ENCODE data around the gene HDAC4.

HDAC4 gene

GRCh38 chr2:239343946-239344856, 56.6 kb downstream of the HDAC4 start:
- DNase-seq: no peak

DNA sequence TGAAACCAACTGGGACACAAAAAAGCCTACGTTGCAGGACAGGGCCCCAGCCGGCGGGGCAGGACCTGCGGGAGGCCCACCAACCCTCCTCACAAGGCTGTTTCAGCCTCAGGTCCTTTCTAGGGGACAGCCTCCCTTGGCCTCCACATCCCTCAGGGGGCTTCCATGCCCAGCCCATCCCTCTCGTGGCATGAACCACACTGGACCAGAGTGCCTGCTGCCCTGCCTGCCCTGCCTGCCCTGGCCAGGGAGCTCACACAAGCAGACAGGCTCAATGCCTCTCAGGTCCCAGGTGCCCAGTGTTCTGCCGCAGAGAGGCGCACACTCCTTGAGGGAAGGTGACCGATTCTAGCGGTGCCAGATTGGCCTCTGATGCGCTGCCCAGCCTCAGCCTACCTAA, 57.4 kb downstream of the HDAC4 start:
- no peak for DNase-seq

DNA sequence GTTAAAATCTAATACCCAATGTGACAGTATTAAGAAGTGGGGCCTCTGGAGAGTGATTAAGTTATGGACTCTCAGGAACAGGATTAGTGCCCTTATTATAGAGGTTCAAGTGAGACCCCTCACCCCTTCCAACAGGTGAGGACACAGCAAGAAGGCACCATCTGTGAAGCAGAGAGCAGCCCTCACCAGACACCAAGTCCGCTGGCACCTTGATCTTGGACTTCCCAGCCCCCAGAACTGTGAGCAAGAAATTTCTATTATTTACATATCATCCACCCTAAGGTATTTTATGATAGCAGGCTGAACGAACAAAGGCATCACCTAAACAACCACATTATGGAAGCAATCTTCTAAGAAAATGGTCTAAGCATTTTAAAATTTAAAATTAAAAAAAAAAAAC, 59.0 kb downstream of the HDAC4 start:
- no peak for DNase-seq

DNA sequence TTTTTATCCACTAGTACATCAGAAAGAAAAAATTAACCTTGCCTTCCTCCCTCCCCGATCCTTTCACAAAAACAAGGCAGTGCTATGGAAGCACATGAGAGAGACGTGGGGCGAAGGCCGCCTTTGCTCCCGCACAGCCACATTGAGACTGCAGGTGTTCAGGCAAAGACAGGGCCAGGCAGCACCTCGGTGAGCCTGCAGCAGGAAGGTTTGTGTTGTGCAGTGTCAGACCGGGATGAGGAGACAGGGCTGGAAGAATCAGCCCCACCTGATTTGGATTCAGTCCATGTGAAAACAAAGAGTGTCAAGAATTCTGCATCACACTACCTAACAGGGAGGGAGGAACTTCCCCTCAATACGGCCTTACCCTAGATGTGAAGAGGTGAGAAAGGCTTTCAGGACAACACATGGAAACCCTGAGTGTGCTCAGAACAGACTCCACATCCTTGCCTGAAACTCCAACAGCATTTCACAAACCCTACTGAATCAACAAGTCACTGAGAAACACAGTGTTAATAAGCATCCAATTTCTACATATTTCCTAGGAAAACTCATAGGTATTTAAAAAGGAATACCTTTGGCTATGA, 59.6 kb downstream of the HDAC4 start:
- DNase-seq: no peak

DNA sequence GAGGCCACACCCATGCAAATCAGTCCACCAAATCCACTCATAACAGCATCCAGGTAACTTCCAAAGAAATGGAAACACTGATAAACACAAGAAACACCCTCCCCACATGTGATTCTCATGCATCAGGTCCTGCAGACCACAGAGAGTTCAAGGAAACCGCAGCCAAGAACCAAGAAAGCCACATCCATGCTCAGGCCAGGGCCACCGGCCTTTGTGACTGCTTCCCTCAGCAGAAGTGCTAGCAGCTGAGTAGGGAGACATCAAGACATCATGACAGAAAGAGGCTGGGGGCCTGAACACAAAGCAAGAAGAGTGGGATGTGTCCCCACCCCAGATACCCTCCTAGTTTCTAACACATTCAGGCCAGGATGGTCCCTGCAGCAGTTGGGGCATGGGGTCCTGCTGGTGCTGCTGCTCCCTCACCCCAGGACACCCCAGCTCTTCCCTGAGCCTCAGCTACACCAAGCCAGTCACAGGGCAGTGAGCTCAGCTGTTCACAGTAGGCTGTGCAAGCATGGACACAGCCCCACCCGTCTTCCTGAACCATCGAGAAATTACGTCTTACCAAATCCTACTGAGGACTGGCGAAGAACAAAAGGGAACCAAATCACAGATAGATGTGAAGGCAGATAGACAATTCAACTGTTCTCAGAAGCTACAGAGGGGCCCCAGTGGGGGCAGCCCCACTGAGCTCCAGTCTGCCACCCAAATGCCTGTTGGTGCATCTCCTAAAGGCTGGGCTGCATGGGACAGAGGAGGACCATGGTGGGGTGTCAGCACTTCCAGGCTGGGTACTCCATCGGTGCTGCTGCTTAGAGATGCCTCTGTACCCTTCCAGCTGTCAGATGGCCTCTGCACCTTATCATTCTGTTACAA, 60.9 kb downstream of the HDAC4 start:
- no peak for DNase-seq

DNA sequence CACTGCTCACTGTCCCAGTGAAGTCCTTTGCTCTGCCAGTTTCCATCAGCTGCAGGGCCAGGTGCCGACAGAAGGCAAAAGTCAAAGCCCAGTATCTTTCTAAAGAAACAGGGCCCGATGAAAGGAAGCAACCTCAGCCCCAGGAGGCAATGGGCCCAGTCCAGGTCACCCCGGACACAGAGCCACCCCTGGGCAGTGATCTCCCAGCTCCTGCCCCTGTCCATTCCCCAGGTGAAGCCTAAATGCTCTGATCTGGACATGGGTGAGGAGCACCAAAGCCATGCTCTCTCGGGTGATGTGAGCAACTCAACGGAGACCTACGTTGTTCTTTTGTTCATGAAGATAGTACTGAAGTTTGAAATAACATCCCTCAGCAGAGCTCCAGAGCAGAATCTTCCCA, 61.6 kb downstream of the HDAC4 start:
- no peak for DNase-seq

DNA sequence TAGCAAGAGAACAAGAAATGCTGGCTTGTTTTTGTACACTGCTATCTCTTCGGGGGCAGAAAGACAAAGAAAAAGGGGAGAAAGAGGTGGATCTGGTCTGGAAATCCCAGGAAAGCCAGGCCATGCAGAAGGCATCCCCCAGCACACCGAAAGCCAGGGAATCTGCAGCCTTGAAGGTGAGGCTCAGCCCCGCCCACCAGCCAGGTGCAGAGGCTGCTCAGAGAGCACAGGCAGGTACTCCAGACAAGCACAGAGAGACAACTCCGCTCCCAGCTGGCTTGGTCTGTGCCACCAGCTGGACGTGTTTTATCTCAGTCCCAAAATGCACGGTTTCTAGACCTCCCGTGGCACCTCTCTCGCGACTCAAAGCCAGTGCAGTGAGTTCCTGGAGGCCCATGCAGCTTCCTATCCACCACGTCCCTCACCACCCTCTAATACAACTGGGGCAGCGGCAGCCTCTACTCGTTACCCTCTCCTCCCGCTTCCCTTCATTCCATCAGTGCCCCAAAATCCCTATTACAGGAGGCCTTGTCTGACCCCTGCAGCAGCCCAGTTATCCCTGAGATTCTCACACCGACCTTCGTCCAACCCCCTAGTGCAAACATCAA, 62.8 kb downstream of the HDAC4 start:
- no peak for DNase-seq

DNA sequence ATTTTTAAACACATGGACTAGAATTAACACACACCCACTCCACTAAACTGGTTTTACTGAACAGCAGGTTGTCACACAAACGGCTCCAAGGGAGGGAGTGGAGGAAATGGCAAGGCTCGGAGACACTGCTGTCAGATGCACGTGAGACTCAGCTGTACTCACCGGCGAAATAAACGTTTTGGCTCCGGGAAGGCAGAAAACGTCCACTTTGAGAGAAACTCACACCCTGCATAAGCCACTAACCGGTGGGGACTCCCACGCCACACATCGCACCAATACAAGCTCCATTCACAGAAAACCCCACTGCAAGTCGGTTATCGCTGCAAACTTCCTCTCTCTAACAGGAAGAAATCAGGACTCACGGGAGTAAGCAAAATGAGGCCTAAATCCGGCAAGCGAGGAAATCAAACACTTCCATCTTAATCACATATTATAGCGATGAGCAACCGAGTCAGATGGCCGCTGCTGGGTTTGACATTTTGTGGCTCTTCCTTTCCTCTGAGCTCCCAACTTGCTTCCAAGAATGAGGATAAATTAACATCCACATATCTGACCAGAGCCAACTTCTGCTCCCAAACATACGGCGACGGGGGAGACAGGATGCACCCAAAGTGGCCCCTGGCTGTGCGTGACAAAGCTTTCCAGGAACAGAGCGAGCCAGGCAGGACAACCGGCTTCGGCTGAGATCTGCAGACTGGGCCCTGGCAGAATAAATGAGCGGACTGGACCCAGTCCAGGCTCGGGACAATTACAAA, 63.5 kb downstream of the HDAC4 start:
- no peak for DNase-seq

- DNase-seq: no peak
Measured at GRCh38 chr2:239331560-239331959, 69.3 kb downstream of the HDAC4 start.

DNA sequence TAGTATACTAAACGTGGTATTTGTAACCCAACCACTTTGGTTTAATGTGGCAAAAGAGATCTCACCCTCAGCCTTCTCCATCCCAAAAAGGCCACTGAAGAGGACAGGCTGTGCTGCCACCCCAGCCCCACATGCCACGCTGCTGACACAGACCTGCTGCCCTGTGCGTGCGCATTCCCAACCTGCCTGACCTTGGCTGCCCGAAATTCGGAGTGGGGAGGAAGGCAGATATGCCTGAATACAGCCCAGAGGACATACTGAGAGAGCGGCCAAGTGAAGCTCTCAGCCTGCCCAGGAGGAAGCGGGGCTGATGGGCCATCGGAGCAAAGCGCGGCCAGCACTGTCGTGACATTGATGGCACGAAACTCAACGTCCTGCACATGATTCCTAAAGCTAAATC, 70.0 kb downstream of the HDAC4 start:
- no peak for DNase-seq

DNA sequence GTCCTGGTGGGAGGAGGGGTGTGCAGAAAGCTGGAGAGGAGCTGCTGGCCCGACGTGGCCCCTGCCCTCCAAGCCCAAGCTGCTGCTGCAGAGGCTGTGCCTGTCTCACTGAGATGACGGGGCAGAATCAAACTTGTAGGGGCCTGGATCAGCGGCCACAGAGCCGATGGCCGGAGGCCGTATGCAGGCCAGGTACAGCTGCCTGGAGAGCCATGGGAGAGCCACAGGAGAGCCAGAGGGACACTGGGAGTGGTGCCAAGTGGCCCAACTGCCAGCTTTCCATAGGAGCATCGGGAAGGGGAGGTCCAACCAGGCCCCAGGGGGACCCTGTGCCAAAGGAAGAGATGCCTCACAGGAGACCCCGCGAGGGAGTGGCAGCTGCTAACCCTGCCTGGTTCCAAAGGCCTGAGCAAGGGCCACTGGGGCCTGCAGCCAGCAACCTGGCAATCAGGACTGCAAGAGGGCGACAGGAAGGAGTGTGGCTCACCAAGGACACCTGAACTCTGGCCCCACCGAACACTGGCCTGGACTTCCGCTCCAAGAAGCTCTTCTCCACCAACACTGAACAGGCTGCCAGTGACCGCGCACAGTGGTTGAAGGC, 70.7 kb downstream of the HDAC4 start:
- no peak for DNase-seq

- no peak for DNase-seq
Measured at GRCh38 chr2:239329284-239329971, 71.4 kb downstream of the HDAC4 start.

DNA sequence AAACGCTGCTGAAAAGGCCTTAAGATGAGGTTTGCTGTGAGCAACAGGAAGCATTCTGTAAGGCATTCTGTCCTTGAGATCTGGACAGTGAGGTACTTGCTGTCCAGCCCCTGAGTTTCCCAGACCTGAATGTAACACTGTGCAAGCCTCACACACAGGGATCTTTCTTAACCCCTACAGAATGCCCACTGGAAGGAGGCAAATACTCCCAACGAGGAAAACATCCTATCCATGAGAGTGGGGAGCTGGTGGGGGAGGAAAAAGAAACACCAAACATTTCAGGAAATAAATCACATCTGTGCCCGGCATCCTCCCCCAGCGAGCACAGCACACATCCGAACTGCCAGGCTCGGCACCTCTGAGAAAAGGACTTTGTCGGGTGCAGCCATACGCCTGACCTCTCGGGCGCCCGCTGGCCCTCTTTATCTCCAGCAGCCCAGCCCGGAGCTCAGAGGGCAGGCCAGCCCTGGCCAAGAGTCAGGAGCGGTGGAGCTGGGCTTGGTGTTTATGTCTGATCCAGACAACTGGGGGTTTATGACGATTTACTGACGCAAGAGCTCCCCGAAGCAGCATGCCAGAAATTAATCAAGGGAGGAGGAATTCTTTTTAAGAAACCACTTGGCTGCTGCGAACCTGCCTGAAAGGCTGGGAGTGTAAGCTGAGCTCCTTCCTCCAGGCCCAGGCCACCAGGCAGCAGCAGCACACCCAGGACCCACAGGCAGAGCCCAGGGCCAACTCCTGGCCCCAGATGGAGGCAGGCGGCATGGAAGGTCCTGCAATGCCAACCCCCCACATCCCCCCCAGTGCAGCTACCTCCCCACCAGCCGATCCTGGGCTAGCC, 72.2 kb downstream of the HDAC4 start:
- no peak for DNase-seq

DNA sequence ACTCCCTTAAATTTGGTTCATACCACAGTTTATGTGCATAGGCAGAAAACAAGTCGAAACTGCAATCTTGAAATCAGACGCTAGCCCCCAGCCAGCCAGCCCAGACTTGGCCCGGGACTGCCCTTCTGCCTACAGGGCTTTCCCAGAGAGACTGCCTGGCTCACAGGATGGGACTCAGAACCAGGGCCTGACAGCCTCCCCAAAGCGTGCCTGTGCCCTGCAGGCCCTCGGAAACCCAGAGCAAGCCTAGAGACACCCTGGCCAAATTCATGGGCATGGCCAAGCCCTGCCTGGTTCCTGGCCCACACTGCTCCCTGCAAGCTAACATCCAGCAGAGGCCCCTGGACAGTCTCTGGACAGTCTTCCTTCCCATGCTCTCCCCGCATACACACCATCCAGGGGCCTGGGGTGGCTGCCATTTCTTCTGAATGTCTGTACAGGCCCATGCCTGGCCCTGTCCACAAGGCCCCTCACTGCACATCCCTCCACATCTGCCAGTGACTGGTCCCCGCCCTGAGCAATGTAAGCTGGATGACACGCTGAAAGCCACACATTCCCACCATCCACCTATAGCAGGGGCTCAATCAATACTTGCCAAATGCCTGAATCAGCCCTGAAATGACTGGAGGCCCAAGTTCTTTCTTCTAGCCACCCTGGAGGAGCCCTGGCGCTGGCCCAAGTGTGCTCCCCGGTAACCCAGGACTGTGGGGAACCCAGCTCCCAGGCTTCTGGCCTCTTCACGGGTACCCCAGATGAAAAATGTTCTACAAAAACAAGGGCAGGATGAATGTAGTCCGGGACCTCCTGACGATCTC, 73.1 kb downstream of the HDAC4 start:
- no peak for DNase-seq

GRCh38 chr2:239326831-239327535, 73.8 kb downstream of the HDAC4 start:
- DNase-seq: peak; percentile 63

GRCh38 chr2:239324456-239324855, 76.4 kb downstream of the HDAC4 start:
- DNase-seq: no peak

DNA sequence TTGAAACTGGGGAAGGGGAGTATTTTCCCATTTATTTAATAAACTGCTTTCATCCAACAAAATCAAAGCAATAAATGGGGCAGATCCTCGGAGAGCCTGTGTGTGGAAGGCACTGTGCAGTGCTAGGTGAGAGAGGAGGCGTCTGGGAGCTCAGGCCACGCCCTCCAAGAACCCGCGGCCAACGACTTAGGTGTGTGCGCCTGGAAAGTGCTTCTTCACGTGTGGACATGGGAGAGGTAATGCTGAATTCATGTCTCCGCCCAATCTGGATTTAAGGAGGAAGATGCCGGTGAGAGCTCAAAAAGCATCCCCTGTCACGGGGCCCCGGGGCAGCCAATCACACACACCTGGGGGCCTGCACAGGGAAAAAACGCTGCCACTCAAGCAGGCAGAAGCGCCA, 77.4 kb downstream of the HDAC4 start:
- no peak for DNase-seq

DNA sequence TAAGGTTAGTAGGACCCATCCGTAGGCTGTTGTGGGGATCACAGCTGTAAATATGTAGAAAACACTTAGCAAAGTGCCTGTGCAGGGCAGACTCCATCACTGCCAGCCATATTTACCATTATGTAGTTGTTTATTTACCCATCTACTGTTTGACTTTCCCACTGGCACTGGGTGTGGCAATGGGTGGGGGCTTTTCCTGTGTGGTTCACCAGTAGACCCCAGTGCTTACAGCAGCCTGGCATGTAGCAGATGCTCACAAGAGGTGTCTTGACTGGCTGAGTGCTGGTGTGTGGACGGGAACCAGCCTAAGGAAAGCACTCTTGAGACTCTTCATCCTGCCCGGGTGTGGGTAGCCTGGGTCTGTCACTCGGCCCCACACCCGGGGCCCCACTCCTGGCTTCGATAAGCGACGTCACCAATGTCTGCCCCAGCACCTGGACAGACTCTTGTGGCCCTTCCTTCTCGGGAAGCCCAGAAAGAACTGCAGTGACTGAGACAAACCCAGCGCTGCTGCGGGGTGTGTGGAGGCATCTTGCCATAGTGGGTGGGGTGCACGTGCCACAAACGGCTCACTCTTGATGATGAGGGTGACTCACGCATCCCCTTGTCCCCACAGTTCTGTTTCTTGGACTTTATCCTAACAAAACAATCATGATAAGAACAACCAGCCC, 78.3 kb downstream of the HDAC4 start:
- DNase-seq: no peak

Data from activated gamma-delta T cell treated with Interleukin-2 at 50 U/mL for 16 hours (primary cell).